Measurements from ENCODE around the gene FMNL2.

The FMNL2 gene

DNA sequence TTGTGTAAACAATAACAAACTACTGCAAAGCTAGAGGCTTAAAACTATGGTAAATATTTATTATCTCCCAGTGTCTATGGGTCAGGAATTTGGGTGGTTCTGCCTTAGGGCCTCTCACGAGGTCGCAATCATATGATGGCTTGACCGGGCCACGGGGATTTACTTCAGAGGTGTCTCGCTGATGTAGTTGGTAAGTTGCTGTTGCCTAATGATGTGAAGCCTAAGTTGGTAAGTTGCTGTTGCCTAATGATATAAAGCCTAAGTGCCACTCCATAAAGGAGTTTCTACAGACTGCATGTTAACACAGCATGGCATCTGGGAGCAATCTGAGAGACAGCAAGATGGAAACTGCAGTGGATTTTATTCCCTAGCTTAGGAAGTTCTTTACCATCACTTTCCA, 35.8 kb downstream of the FMNL2 start:
- DNase-seq (ENCODE audit: low read depth) = no peak
- TF ChIP-seq CTCF (conservative IDR thresholded peaks at IDR 0.05; ENCODE audit: control insufficient read depth, insufficient read depth, low read depth, low read length) = no peak
- no peak overlapping the region for H3K4me3 ChIP-seq (ENCODE audit: control insufficient read depth, low read depth, low read length)

- TF ChIP-seq CTCF (conservative IDR thresholded peaks at IDR 0.05; ENCODE audit: control insufficient read depth, insufficient read depth, low read depth, low read length) = no peak
- no peak overlapping the region for H3K4me3 ChIP-seq (ENCODE audit: control insufficient read depth, low read depth, low read length)
- DNase-seq (ENCODE audit: low read depth) = no peak
These were observed 37.5 kb downstream of the FMNL2 start for GRCh38 chr2:152372438-152372984.

- no peak for DNase-seq (ENCODE audit: low read depth)
- no peak overlapping the region for H3K4me3 ChIP-seq (ENCODE audit: control insufficient read depth, low read depth, low read length)
- no peak for TF ChIP-seq CTCF (conservative IDR thresholded peaks at IDR 0.05; ENCODE audit: control insufficient read depth, insufficient read depth, low read depth, low read length)
These were observed 40.2 kb downstream of the FMNL2 start for GRCh38 chr2:152375174-152375573.

- DNase-seq (ENCODE audit: low read depth) = no peak
- TF ChIP-seq CTCF (conservative IDR thresholded peaks at IDR 0.05; ENCODE audit: control insufficient read depth, insufficient read depth, low read depth, low read length) = no peak
- no peak overlapping the region for H3K4me3 ChIP-seq (ENCODE audit: control insufficient read depth, low read depth, low read length)
These were observed 41.4 kb downstream of the FMNL2 start for GRCh38 chr2:152376385-152376784.

DNA sequence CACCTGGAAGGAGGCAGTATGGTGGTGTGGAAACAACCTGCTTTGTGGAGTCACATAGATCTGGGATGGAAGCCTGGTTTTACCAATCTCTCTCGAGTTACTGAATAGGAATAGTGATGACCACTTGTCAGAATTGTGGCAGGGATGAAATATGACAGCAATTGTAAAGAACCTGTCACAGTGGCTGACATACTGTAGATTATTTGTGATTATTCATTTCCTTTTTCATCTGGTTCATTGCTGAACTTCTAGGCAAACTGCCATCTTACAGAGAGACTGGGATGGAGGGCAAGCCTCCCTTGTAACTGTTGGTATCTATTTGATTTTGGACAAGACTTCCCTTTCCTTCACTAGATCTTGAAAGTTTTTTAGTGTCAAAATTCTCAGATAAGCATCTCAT, 42.0 kb downstream of the FMNL2 start:
- TF ChIP-seq CTCF (conservative IDR thresholded peaks at IDR 0.05; ENCODE audit: control insufficient read depth, insufficient read depth, low read depth, low read length) = no peak
- H3K4me3 ChIP-seq (ENCODE audit: control insufficient read depth, low read depth, low read length) = no peak overlapping the region
- no peak for DNase-seq (ENCODE audit: low read depth)

- TF ChIP-seq CTCF (conservative IDR thresholded peaks at IDR 0.05; ENCODE audit: control insufficient read depth, insufficient read depth, low read depth, low read length) = no peak
These were observed 44.1 kb downstream of the FMNL2 start for GRCh38 chr2:152379089-152379488.

More at GRCh38 chr2:152379089-152379488, 44.1 kb downstream of the FMNL2 start:
- H3K4me3 ChIP-seq (ENCODE audit: control insufficient read depth, low read depth, low read length) = no peak overlapping the region
- no peak for DNase-seq (ENCODE audit: low read depth)

All from fibroblast of mammary gland (primary cell).